Activated naive CD8-positive, alpha-beta T cell treated with anti-CD3 and anti-CD28 coated beads, Interleukin-2, amount 10 ng/mL, durations not matched to agents 7 days and 5 days (primary cell): ENCODE data around the gene UBA52. TPM values are rescaled to one million over a fixed set of nuclear protein-coding genes. Genes with fewer than 3 reads are reported as not detected.

Source experiments
- ATAC-seq: fragments of 150-1000 bp; cut with Tn5 transposase; one replicate; pipeline ENCODE4 v1.10.0; 2021; ENCODE audit warnings: low read depth, moderate library complexity
- POLR2A ChIA-PET: fragments of 350-600 bp; sonication (Branson Sonifier 250); formaldehyde crosslinking; loops from one replicate; lab custom pipeline; 2021; ENCODE audit warnings: antibody characterized with exemption; lab: Charles Lee
- DNase-seq: peaks from one replicate; pipeline ENCODE4 v3.0.0; 2021
- H3K27ac Mint-ChIP-seq: one replicate; pipeline ENCODE4 v1.8.0; 2022; ENCODE audit warnings: mild to moderate bottlenecking, mixed read lengths
- H3K27me3 Mint-ChIP-seq: one replicate; pipeline ENCODE4 v1.8.0; 2022; ENCODE audit warnings: mild to moderate bottlenecking, moderate library complexity, mixed read lengths
- H3K36me3 Mint-ChIP-seq: one replicate; pipeline ENCODE4 v1.8.0; 2021; ENCODE audit warnings: mild to moderate bottlenecking, mixed read lengths
- H3K4me1 Mint-ChIP-seq: one replicate; pipeline ENCODE4 v1.8.0; 2021; ENCODE audit warnings: mixed read lengths
- H3K4me3 Mint-ChIP-seq: one replicate; pipeline ENCODE4 v1.8.0; 2022; ENCODE audit warnings: mild to moderate bottlenecking, moderate library complexity, mixed read lengths
- H3K9me3 Mint-ChIP-seq: one replicate; pipeline ENCODE4 v1.8.0; 2021; ENCODE audit warnings: mixed read lengths
- total RNA-seq, 2 experiments: library from RNA; stranded (reverse); gene quantifications; one replicate each; pipeline ENCODE4 v1.2.3, GENCODE V29; 2021

Gene UBA52
- total RNA-seq, 2 experiments from 2014 or later, result 1,538 to 1,547 TPM

DNA sequence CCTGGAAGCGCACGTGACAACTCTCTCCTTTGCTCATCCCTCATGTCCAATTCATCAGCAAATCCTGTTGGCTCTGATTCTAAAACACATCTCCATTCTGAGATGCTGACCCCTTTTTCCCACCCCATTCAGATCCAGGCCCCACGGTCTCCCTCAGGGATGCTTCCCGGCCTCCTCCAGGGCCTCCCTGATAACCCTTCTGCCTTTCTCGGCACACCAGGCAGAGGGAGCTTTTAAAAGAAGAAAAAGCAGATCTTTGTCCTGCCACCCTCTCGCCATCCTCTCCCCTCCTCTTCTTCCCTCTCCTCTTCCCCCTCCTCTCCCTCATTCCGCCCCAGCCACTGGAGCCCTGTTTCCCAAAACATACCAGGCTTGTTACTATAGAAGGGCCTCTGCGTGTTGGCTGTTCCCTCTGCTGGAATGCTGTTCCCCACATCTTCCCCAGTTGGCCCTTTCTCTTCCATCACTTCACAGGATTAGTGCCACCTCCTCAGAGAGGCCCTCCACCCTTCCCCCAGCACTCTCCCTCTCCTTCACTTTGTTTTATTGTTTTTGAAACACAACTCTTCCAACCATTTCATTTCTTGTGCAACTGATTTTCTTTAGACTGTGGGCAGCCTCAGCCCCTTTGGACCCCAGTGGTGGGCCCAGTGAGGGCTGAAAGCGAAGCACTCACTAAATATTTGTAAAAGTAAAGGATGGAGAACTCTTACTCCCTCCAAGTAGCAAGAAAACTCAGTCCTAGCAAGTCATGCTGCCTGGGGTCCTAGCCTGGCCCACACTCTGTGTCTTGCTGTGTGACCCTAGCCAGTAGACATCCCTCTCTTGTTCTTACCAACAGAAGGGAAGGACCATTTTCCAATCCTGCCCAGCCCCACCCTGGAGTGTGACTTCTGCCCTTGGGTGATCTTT, 37.4 kb downstream of the UBA52 start:
- POLR2A ChIA-PET, result no interaction called here
- Mint-ChIP-seq H3K4me3 (no peak overlapping the region), H3K36me3 (no peaks in the 10 kb centered on the region), H3K9me3 (no peaks in the 10 kb centered on the region), H3K27me3 (peaks cover 79% of the 10 kb centered on the region), H3K4me1 (peaks cover 9% of the 10 kb centered on the region), H3K27ac (no peak overlapping the region)
- ATAC-seq (no peak), DNase-seq (no peak)

- Mint-ChIP-seq H3K9me3 (no peaks in the 10 kb centered on the region), H3K4me1 (peaks cover 9% of the 10 kb centered on the region), H3K36me3 (no peaks in the 10 kb centered on the region), H3K27ac (no peak overlapping the region), H3K27me3 (peaks cover 80% of the 10 kb centered on the region), H3K4me3 (no peak overlapping the region)
- ATAC-seq, result no peak
- POLR2A ChIA-PET, result no interaction called here
- DNase-seq, result no peak
Measured at GRCh38 chr19:18609717-18610051, 38.0 kb downstream of the UBA52 start.

- Mint-ChIP-seq H3K4me1 (peaks cover 9% of the 10 kb centered on the region), H3K4me3 (no peak overlapping the region), H3K27ac (no peak overlapping the region), H3K36me3 (no peaks in the 10 kb centered on the region), H3K9me3 (no peaks in the 10 kb centered on the region), H3K27me3 (peaks cover 80% of the 10 kb centered on the region)
- ATAC-seq (no peak), DNase-seq (no peak)
- POLR2A ChIA-PET, result no interaction called here
Measured at GRCh38 chr19:18610245-18610555, 38.5 kb downstream of the UBA52 start.

GRCh38 chr19:18610556-18611326, 39.1 kb downstream of the UBA52 start:
- Mint-ChIP-seq H3K27me3 (peaks cover 79% of the 10 kb centered on the region), H3K9me3 (no peaks in the 10 kb centered on the region), H3K4me3 (no peak overlapping the region), H3K27ac (no peak overlapping the region), H3K36me3 (no peaks in the 10 kb centered on the region), H3K4me1 (peaks cover 9% of the 10 kb centered on the region)
- no peak for DNase-seq
- POLR2A ChIA-PET, result no interaction called here
- no peak for ATAC-seq

- H3K27ac Mint-ChIP-seq, result no peak overlapping the region
- H3K4me3 Mint-ChIP-seq, result no peak overlapping the region
- peaks cover 9% of the 10 kb centered on the region for H3K4me1 Mint-ChIP-seq
- H3K27me3 Mint-ChIP-seq, result peaks cover 81% of the 10 kb centered on the region
- H3K9me3 Mint-ChIP-seq, result no peaks in the 10 kb centered on the region
- DNase-seq, result no peak
- ATAC-seq, result no peak
- POLR2A ChIA-PET, result no interaction called here
- H3K36me3 Mint-ChIP-seq, result no peaks in the 10 kb centered on the region
Measured at GRCh38 chr19:18611327-18612050, 39.8 kb downstream of the UBA52 start.

DNA sequence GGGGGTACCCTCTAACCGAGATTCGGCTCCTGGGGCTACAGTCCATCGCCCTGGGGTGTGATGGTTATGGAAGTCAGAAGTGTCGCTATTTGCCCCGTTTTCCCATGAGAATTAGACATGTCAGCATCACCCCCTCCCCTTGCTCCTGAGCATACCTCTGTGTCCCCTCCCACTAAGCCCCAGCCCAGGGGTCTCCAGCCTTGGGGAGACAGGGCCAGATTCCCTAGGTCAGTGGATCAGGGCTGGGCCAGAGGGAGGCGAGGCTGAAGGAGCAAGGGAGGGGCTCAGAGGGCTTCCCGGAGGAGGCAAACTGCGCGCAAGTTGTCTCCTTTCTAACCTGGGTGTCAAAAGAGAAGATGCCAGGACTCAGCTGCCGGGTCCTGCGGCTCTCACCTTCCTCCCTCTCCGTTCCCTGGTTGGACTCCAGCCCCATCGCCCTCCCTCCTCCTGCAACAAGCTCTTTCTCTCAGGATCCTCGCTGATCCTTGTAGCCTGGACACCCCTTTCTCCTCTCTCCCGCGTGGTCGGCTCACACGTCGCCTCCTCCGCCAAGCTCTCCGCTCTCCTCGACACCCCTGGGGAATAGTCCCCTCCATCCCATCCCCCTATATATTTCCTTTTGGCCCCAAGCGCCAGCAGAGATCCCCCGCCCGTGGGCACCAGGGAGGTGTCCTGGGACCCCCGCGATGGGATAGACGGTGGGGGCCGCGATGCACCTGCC, 40.6 kb downstream of the UBA52 start:
- no peak overlapping the region for H3K27ac Mint-ChIP-seq
- no peaks in the 10 kb centered on the region for H3K9me3 Mint-ChIP-seq
- H3K4me1 Mint-ChIP-seq, result peaks cover 9% of the 10 kb centered on the region
- POLR2A ChIA-PET, result interaction anchor here (0.5 kb wide), 1 partner anchor 66 kb away, joined by 3 read pairs; no protein-coding TSS in a partner anchor
- ATAC-seq (no peak), DNase-seq (no peak)
- H3K36me3 Mint-ChIP-seq, result no peaks in the 10 kb centered on the region
- H3K4me3 Mint-ChIP-seq, result peak overlapping the region; percentile 58
- peaks cover 79% of the 10 kb centered on the region for H3K27me3 Mint-ChIP-seq

GRCh38 chr19:18612772-18613588, 41.3 kb downstream of the UBA52 start, which contains the start of gene TMEM59L:
TSS of gene TMEM59L (plus strand) at chr19:18612870. CDS start at chr19:18612959, 89 bp downstream.
- Mint-ChIP-seq H3K4me1 (peaks cover 9% of the 10 kb centered on the region), H3K9me3 (no peaks in the 10 kb centered on the region), H3K27me3 (peaks cover 72% of the 10 kb centered on the region), H3K4me3 (peak within 1 kb of the TSS; percentile 58), H3K36me3 (no peaks in the 10 kb centered on the region), H3K27ac (no peak within 1 kb of the TSS)
- ATAC-seq (peak; percentile 38), DNase-seq (no peak)
- POLR2A ChIA-PET, result interaction anchor here (0.5 to 0.7 kb wide), 2 partner anchors 18 to 66 kb away, joined by 3 read pairs; no protein-coding TSS in a partner anchor

DNA sequence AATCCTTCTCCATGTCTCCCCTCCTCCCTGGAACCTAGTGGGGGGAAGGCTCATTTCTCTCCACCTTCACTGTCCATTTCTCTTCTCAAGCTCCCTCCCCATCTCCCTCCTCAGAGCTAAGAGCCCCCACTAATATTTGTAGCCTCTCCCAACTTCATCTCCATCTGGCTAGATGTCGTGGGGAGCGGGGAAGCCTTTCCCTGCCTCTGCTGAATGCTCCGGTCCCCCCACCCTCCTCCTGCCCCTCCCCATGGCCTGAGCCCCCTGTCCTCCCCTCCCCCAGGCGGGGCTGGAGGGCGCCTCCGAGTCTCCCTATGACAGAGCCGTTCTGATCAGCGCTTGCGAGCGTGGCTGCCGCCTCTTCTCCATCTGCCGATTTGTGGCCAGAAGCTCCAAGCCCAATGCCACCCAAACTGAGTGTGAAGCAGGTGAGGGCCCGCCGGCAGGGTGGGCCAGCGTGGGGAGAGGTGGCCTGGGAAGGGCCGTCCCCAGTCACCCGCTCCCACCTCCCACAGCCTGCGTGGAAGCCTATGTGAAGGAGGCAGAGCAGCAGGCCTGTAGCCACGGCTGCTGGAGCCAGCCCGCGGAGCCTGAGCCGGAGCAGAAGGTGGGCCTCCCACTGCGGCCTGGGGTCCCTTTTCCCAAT, 42.1 kb downstream of the UBA52 start:
- H3K4me3 Mint-ChIP-seq, result peak overlapping the region; percentile 25
- no peak overlapping the region for H3K27ac Mint-ChIP-seq
- H3K27me3 Mint-ChIP-seq, result peaks cover 64% of the 10 kb centered on the region
- H3K9me3 Mint-ChIP-seq, result no peaks in the 10 kb centered on the region
- DNase-seq (no peak), ATAC-seq (no peak)
- POLR2A ChIA-PET, result no interaction called here
- no peaks in the 10 kb centered on the region for H3K36me3 Mint-ChIP-seq
- peaks cover 9% of the 10 kb centered on the region for H3K4me1 Mint-ChIP-seq

DNA sequence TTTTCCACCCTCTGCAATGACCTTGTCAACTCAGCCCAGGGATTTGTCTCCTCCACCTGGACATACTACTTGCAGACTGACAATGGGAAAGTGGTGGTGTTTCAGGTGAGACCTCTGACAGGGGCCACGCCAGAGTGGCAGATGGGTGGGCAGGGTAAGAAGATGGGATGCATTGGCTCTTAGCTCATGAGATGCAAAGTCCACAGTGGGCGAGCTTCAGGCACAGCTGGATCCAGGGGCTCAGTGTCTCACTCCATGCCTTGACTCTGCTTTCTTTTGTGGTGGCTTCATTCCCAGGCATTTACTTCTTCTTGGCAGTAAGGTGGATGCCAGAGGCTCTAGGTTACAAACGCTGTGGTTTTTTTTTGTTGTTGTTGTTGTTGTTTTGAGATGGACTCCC, 44.4 kb downstream of the UBA52 start:
- peaks cover 7% of the 10 kb centered on the region for H3K4me1 Mint-ChIP-seq
- no peaks in the 10 kb centered on the region for H3K36me3 Mint-ChIP-seq
- ATAC-seq, result no peak
- no peak overlapping the region for H3K4me3 Mint-ChIP-seq
- no peaks in the 10 kb centered on the region for H3K9me3 Mint-ChIP-seq
- DNase-seq, result no peak
- no peak overlapping the region for H3K27ac Mint-ChIP-seq
- POLR2A ChIA-PET, result no interaction called here
- peaks cover 44% of the 10 kb centered on the region for H3K27me3 Mint-ChIP-seq

- Mint-ChIP-seq H3K27me3 (peaks cover 31% of the 10 kb centered on the region), H3K9me3 (no peaks in the 10 kb centered on the region), H3K27ac (no peak overlapping the region), H3K4me3 (no peak overlapping the region), H3K4me1 (peaks cover 3% of the 10 kb centered on the region), H3K36me3 (no peaks in the 10 kb centered on the region)
- DNase-seq, result no peak
- ATAC-seq, result no peak
- POLR2A ChIA-PET, result no interaction called here
Measured at GRCh38 chr19:18617562-18617961, 45.9 kb downstream of the UBA52 start.

DNA sequence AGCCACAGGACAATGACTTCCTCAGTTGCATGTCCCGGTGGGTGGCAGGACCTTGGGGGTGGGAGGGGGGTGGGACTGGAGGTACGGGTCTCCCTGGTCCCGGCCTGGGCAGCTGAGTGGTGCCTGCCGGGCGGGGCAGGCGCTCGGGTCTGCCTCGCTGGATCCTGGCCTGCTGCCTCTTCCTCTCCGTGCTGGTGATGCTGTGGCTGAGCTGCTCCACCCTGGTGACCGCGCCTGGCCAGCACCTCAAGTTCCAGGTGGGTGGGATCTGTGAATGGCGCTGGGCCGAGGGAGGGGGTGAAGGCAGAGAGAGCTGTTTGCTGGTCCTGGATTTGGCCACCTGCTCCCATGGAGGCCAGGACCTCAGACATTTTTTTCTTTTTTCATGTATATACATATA, 46.6 kb downstream of the UBA52 start:
- no peak overlapping the region for H3K4me3 Mint-ChIP-seq
- ATAC-seq (no peak), DNase-seq (no peak)
- H3K27ac Mint-ChIP-seq, result no peak overlapping the region
- H3K9me3 Mint-ChIP-seq, result no peaks in the 10 kb centered on the region
- peaks cover 3% of the 10 kb centered on the region for H3K4me1 Mint-ChIP-seq
- H3K27me3 Mint-ChIP-seq, result peaks cover 32% of the 10 kb centered on the region
- POLR2A ChIA-PET, result no interaction called here
- H3K36me3 Mint-ChIP-seq, result no peaks in the 10 kb centered on the region

- H3K9me3 Mint-ChIP-seq, result no peaks in the 10 kb centered on the region
- no peak for DNase-seq
- H3K36me3 Mint-ChIP-seq, result no peaks in the 10 kb centered on the region
- H3K4me3 Mint-ChIP-seq, result no peak overlapping the region
- H3K4me1 Mint-ChIP-seq, result peaks cover 1% of the 10 kb centered on the region
- POLR2A ChIA-PET, result interaction anchor here (0.7 kb wide), 1 partner anchor 696 kb away, joined by 3 read pairs; no protein-coding TSS in a partner anchor
- no peak overlapping the region for H3K27ac Mint-ChIP-seq
- ATAC-seq, result no peak
- peaks cover 15% of the 10 kb centered on the region for H3K27me3 Mint-ChIP-seq
Measured at GRCh38 chr19:18620311-18620710, 48.7 kb downstream of the UBA52 start.
